ENCODE data around the gene PTGR3. TPM values are rescaled to one million over a fixed set of nuclear protein-coding genes. Genes with fewer than 3 reads are reported as not detected.
A peak's percentile ranks its signal among the peaks of the same experiment; 100 is the strongest.

The PTGR3 gene
- polyA plus RNA-seq, 10 donors, result 29.3 to 48.8 (median 38.2) TPM

DNA sequence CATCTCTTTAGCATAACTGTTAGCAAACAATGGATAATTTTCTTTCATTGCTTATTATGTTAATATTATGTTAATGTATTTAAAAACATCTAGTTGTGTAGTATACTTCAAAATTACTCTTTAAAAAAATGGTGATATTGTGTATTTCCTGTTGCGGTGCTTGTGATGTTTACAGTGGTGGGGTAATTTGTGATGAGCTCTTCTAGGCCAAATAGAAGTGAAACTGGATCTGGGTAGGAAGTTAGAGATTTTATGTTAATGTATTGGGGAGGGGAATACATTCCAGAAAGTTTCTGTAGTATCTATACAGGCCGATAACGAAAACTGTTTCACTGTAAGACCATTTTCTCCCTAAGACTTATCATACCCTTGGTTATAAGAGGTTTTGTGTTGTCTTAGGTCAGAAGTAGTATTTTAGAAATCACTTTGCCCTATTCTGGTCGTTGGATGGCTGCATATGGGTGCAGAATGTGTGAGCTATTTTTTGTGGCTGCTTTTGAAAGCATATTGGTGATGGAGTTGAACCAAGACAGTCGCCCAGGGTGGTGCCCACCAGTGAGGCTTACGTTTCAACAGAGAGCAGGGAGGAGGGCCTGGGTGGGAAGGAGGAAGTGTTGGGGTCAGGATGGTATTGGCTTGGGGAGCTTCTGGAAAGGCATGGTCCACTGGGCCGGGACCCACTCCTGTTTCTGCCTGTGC lies 7.4 kb upstream of the PTGR3 start:
- no peak for DNase-seq

DNA sequence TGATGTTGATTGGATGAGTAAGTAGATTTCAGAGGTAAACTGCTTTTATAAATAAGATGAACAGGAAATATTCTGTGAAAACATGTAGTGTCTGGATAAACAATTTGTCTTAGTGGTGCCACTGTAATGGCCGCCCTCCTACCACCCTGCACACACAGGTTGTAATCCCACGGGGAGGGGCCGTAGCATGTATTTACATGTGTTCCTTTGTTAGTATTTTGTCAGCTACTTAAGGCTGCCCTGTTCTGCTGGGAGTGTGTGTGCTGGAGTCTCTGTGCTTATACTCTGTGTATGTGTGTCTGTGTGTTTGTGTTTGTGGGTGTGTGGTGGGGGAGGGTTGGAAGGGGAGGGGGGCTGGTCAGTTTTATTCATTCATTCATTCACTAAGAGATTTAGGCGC lies 6.7 kb upstream of the PTGR3 start:
- no peak for DNase-seq

DNA sequence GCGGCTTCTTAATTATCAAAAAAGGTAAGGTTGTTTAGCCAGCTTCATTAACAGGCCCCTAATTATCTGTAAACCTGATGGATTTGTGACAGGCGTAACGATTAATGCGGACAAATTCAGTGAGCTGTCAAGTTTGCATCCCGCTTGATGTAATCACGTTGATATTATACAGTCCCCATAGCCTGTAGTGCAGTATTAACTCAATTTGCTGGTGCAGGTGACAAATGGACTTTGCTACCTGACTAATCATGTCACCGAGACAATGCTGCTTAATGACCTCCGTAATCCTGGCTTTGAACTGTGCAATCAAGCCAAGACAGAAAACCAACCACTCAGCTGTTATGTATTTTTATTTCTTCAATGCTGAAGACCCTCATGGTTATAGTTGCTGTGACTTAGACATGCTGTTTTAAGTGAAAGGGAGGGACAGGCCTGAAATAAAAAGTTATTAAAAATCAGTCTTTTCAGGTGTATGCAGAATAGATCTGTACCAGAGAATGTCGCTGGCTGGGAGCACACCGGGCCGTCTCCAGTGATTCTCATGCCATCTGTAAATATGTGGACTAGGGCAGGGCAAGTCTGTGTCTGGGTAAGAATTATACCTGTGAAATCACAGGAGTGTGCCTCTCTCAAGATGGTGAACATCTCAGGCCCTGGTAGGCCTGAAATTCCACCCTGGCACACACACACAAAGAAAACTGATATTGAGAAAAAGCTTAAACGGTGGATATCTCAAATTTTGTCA lies 6.0 kb upstream of the PTGR3 start:
- DNase-seq, result no peak

DNA sequence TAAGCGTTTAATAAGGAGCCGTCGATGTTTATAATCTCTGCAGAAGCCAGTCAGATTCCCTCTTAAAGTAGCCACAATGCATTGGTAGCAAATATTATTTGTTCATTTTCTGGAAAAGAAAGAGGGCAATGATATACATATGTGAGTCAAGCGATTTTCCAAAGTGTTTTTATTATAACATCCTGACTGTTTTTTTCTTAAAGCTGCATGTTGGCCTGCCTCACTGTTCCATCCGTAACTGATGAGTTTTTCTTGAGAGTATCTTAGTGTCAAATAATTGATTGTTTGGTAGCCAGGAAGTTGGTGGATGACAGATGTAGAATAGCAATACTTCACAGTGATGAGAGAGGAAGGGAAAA lies 5.4 kb upstream of the PTGR3 start:
- DNase-seq, result peak in 1 of 3 donors; percentile 57

DNA sequence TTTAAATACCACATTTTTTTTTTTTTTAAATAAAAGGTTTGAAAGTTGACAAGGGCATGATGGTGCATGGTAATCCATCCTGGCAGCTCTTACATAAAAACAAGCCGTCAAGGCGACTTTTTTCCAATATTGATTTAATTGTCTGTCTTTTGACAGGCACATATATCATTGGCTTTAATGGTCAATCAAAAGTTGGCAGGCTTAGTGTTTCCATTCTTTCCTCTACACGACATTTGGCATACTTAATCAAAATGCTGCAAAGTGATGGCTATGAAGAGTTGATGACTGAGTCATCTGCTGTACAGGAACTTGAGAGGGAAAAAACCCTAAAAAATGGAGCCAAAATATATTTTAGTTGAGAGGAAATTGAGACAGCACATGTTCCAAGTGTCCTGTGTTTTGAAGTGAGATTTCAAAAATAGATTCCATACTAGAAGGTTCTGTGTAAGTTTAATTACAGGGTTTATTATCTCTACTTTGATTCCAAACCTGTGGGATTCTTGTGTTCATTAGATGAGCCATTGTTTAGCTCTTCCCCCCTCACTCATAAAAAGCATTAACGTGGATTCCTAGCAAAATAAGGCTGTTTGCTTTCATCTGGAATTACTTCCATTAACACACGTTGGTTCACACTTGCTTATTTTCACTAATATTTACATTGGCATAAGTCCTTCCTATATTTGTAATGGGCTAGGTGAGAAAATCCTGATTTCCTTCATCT lies 4.8 kb upstream of the PTGR3 start:
- peak in 1 of 3 donors; percentile 73 for DNase-seq

DNA sequence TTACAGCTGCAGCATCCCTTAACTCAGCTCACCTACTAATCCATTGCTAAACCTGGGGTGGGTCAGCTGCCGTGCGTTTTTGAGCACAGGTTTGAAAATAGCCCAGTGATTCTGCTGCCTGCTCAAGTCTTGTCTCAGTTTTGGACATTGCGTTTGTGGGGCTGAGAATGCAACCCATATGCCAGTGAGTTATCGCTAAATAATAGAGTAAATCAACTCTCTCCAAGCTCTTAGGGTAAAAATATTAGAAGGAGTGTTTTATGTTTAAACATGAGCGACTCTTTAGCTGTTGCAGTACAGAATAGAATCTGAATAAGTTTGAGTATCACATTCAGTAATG lies 3.8 kb upstream of the PTGR3 start:
- DNase-seq, result peak in 1 of 3 donors; percentile 63

DNA sequence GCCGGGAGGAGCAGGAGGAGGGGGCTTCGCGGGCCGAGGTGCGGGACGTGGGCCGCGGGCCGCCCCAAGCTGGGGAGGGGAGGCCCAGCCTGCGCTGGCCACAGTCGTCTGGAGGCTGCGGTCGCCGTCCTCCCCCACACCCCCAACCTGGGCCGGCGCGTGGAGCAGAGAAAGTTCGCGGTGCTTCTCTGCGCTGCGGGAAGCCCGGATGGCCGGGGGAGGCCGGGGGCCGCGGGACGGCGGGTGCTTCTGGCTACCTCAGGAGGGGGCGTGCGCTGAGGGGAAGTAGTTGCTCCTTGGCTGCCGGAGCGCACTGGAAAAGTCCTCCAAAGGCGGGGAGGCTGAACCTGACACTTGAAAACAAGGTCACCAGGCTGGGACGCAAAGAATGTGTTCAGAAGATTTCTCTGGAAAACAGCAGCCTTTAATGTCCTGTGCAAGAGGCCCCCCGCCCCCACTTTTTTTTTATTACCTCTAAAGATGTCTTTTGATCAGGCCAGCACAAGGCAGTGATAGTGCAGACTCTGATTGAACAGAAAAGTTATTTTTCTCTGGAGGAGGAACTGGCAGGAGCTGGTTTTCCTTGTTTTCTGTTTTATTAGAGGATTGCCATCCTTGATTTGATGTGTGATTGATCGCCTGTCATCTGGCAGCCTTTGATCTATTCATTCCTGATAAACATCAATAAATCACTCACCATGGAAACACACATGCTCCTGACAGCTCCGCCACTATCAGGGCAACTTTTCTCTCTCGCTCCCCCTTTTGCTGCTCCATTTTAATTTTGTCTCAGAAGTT lies 3.2 kb upstream of the PTGR3 start:
- peak in 2 of 3 donors; percentile 65 to 87 for DNase-seq

DNA sequence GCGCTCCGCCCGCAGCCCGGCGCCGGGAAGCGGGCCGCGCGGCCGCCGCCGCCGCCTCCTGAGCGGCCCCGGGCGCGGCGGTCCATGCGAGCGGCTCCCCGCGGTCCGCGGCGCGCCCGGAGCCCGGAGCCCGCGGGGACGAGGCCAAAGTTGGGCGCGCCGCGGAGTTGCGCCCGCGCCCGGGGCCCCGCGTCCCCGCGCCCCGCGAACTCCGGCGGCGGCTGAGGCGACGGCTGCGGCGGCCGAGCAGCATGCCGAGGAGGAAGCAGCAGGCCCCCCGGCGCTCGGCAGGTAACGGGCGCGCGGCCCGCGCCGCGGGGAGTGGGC lies 2.6 kb upstream of the PTGR3 start:
- no peak for DNase-seq

DNA sequence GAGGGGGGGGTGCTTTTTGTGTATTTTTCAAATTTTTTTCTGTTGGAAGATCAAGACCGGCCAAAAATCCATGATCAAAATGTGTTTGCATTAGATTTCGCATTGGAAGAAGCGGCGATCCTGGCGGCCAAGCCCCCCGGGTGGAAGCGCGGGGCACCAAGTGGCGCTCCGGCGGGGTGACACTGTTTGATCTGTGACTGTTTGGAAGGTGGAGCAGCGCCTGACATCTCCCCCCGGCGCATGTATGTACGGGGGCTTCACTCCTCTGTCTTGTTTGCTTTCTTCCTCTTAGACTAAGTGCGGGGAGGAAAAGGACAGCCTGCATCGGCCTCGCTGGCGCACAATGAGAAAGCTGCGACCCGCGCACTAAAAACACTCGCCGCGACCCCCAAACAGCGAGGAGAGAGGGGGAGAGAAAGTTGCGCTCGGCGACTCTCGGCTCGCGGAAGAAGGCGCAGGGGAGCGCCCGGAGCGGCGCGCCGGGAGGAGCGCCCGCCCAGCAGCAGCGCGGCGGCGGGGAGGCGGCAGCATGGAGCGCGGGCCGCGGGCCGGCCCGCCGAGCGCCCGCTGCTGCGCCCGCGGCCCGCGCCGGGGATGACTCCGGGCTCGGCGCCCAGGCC lies 2.2 kb upstream of the PTGR3 start:
- DNase-seq, result peak in 1 of 3 donors; percentile 86

DNA sequence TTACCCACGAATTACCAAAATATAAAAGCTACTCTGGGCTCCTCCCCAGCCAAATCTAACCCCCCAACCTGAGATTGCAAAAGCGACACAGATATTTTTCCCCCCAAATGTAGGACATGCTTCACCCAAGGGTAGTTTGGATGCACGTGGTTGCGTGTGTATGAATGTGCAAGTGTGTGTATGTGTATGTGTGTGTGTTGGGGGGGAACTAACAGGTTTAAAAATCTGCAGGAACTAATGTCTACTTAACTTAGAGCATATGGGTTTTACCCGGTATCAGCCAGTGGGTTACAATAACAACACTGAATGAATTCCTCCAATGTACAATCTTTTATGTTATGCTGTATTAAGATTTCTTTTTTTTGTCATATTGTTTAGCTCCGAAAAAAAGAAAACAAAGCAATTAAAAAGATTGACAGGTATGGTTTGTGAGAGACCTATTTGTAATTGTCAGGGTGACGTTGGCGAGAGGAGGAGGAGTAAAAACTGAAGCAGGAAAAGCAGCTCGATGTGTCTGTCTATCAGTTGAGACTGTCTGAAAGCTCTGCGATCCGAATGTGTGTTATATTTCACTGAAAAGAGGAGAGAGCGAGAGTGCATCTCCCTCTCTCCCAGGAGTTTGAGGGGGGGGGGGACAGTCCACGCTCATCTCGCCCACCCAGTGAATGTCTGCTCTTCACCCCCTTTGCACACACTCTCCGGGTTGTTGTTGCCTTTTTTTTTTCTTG lies 1.5 kb upstream of the PTGR3 start, which contains the start of gene TSHZ1:
Gene TSHZ1, plus strand, starts transcription at position 524 of the 728 bp plus-strand sequence. CDS start 1,080 bp downstream, outside the sequence.
- peak; percentile 89 to 94 (median 90) for DNase-seq

DNA sequence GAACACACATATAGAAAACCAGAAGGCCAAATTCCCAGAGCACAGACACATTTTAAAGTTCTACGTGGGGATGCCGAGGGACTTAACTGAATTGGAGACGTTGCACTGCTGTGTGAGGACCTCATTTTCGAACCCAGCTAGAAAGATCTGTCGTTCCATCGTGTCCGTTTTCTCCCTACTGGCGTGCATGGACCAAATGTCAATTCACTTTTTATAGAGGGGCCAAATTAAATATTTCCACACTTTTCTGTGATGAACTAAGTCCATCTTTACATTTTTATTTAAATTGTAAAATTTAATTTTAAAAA lies 966 bp upstream of the PTGR3 start:
- DNase-seq, result no peak

DNA sequence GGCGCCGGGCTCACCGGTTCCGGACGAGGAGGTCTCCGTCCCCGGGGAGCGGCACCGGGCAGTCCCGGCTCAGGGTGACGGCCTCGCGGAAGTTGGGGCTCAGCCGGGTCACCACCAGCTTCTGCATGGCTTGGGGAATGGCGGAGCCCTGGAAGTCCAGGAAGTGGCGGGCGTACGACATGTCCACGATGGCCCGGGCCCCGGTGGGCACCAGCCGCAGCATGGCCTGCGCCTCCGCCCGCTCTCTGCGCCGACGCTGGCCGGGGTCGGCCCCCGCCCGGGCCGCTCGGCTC lies 157 bp downstream of the PTGR3 start:
- DNase-seq, result no peak

DNA sequence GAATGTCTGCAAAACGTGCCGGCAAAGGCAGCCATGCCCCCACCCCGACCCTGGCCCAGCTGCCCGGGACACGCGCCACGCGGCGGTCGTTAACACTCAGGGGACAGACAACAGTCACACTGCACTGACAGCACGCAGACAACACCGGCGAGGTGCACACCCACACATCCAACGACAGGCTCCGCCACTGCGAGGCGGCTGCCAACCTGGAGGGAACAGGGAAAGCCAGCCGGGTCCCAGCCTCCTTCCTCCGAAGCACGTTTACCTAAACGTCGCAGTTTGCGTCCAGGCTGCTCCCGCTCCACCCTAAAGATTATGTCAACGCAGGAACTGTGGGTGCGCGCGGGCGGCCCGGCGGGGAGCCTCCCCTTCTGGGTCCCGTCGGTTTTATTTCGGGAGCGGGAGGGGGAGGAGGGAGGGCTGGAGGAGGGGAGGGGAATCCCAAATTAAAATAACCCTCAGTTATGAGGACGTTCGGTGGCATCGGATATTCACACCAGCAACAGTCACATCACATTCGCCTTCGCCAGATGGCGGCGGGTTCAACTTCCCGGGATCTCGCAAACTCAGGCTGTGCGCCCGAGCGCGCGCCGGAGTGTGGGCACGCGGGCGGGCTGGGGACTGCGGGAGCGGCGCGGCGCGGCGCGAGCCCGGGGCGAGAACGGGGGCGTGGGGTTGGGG lies 644 bp downstream of the PTGR3 start:
- peak in 2 of 3 donors; percentile 69 to 89 for DNase-seq

DNA sequence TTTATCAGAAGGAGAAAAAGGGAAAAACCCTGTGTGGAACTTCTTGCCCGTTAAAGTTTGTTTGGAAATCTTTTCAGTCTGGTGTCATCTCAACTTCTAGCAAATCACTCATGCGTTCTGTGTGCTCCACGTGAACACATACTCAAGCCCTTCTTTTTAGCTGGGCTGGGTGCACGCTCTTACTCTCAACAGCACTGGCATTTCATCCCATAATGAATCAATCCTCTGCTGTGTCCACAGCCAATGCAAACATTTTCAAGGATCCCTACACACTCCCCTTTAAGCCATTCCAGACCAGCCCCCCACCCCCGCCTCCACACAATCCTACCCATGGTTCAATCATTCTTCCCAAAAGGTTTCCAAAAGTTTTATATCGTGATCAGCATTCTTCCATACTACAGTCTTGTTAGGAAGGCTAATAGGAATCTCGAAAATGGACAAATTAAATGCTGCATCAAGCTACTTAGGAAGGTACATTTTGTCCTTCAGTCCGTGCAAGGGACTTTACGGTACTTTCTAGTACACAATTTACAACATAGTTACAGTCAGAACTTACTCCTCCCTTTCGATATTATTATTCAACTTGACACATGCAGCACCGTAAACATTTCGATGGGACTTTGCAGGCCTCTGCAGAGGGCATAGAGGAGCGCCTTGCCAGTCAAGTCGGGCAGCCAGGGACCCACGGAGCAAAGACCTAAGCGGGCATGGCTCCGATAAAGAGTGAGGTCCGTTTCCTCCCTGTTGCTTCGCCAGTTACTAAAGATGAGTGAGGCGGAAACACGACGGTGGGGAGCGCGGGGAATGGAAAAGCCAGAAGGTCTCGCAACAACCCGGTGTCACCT lies 1.4 kb downstream of the PTGR3 start:
- peak in 1 of 3 donors; percentile 70 for DNase-seq

DNA sequence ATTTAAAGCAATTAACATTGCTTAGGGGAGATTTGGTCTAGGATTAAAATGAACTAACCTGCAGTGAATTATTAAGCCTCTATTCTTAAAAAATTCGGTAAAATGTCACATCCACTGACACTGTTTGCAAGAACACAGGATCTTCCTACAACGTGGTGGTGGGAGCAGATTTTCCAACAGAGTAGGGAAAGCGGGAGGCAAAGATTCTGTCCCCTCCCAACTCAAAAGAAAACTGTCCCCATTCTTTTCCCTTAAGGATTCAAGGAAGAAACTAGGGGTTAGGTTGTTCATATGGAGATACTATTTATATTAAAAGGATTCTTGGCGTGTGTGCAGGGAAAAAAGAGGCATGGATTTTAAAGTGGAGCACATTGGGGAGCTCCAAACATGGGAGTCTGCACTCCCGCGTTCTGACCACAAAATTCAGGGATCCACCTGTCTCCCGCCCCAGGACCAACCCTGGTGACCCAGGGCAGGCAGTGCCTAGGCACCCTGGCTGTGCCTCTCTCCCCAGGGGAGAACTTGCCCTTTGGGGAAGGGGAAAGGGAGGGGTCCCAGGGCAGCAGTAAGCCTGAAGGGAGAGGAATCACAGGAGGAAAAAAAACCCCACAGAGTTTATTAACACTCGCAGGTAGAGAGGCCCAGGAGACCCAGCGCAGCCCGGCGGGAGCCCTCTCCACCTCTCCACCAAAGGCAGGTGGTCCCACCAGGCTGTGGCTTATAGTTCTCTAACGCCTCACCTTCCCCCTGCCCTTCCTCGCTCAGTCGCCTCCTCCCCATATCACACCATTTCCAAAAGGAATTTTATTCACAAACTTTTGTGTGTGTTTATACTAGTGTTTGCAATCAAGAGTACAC lies 2.3 kb downstream of the PTGR3 start:
- peak in 1 of 3 donors; percentile 46 for DNase-seq

DNA sequence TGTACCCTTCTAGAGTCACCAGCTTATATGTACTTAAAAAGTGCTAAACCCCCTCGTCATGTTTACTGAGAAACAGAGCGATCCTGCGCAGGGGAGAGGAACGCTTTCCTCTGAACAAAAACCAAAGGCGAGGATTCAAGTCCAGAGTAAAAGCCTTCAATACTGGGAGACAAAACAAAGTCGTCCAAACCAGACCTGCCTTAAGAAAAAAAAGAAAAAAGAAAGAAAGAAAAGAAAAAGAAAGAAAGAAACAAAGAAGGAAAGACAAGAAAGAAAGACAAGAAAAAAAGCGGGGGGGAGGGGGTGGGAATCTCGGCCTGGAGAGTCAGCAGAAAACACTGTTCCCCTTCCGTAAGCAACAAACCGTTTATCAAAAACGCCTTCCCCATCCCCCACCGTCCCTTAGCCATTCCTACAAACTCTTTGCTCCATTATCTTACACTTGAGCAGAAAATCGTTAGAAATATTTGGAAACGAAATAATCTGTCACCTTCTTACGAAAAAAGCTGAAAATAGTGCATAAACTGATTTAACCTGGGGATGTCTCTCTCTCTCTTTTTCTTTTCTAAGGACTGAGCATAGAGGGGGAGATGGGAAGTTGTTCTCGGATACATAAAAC lies 3.3 kb downstream of the PTGR3 start:
- peak in 1 of 3 donors; percentile 80 for DNase-seq

DNA sequence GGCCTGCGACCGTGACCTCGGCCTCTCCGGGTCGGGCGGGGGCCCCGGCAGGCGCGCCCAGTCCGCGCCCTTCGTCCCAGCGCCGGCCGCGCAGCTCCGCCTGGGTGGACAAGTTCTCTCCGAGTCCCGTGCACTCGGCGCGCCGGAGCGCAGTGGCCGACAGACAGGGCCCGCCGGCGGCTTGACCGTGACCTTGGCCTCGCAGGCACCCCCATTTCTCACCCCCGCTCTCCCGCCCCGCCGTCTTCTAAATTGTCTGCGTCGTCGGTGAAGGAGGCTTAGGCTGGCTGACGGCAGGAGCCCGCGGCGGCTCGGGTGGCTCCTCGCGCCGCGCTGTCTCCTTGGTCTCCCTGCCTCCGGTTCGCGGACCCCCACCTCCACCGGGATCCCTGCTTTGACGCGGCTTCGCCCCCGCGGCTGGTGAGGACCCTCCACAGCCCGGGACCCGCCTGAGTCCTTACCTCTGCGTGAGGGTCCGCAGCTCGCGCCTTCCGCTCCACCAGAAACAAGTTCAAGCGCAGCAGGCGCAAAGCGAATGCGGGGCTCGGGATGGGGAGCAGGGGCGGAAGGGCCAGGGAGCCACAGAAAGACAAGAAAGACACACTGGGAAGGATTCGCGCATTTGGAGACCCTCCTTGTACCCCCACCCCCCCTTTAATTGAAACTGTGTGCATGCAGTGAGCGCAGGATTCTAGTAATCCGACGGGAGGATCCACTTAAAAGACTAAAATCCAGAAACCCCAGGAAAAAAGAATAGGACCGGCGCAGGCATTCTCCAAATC lies 4.0 kb downstream of the PTGR3 start:
- DNase-seq, result peak in 1 of 3 donors; percentile 83
